UCSD-AML1 (cell line): ENCODE results near the gene NECAP2.
"Not testable (repeated sequence)": the region's sequence is repeated elsewhere in the genome, so short reads cannot be mapped to it uniquely, and the experiment has no call there.

Experiments
- DNase-seq: peaks from one replicate; lab custom pipeline; 2025; ENCODE audit not compliant: unreplicated experiment; lab: John Stamatoyannopoulos, UW

Gene NECAP2

DNA sequence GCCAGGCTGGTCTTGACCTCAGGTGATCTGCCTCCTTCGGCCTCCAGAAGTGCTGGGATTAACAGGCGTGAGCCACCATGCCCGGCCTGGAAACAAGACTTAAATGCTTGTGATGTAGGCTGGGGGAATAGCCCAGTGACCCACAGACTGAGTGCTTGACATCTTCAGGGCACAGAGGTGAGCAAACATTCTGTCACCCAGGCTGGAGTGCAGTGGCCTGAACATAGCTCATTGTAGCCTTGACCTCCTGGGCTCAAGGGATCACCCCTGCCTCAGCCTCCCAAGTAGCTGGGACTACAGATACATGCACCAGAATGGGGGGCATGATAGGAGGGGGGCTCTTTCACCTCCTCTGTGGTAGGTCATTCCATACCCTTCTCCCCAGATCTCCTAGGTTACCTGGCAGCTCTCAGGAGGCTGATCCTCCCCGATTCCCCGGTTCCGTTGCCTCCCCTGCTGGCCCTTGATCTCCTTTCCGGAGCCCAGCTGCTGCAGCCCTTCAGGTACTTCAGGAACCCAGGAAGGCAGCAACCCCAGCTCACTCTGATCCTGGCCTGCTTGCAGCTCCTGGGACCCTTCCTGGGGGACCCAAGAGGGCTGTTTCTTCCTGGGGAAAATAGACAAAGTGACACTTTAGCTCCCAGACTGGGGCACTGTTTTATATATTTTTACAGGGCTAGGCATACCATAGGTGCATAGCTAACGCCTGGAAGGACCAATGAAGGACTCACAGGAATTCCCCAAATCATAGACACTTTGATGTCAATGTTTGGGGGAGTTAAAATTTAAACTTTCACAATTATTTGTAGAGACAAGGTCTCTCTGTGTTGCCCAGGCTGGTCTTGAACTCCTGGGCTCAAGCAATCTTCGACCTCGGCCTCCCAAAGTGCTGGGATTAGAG, 15.1 kb upstream of the NECAP2 start:
- no peak for DNase-seq

DNA sequence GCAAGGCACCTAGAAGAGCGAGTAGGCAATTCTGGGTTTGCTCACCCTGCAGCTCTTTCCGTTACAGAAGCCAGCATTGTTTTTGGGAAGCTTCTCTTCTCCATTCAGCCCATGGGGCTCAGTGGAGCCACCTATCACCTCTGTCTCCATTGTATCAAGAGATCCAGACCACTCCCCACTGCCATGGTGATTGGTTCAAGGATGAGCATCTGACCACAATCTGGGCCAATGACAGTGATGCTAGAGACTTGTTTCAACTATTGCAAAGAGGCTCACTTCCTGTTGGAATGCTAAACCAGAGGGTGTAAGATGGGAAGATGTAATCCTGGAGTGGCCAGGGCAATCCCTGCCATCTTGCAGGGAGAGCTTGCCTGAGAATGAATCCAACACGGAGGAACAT, 9.9 kb upstream of the NECAP2 start:
- DNase-seq, result no peak

DNA sequence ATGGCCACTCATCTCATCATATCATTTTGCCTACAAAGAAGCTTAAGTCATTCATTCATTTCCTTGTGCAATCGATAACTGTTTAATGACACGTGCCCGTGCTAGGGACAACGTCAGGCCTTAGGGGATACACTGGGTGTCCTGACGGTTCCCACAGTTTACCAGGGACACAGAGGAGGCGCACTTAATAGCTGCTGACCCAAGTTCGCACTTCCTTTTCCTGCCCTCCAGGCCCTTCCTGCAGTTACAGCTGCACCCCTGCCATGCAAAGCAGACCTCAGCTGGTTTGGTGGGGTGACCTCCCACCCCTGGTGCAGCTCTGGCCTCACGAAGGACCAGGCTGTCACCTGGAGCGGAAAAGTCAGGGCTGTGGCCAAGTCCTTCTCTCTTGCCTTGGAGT, 7.5 kb upstream of the NECAP2 start:
- peak; percentile 30 for DNase-seq

DNA sequence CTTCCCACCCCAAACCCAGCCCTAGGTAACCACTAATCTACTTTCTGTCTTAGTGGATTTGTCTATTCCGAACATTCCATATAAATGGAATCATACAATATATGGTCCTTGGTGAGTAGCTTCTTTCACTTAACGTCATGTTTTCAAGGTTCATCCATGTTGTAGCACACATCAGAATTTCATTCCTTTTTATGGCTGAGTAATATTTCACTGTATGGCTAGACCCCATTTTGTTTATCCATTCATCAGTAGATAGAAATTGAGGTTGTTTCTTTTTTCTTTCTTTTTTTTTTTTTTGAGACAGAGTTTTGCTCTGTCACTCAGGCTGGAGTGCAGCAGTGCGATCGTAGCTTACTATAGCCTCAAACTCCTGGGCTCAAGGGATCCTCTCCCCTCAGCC, 6.5 kb upstream of the NECAP2 start:
- no peak for DNase-seq

DNA sequence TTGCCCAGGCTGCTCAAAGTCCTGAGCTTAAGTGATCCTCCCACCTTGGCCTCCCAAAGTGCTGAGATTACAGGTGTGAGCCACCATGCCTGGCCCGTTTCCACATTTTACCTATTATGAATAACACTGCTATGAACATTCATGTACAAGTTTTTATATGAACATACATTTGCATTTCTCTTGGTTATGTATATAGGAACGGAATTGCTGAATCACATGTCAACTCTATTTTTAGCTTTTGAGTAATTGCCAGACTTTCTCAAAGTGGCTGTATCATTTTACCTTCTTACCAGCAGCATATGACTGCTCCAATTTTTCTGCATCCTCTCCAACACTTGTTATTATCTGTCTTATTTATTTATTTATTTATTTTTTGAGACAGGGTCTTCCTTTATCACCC, 6.0 kb upstream of the NECAP2 start:
- DNase-seq, result no peak

DNA sequence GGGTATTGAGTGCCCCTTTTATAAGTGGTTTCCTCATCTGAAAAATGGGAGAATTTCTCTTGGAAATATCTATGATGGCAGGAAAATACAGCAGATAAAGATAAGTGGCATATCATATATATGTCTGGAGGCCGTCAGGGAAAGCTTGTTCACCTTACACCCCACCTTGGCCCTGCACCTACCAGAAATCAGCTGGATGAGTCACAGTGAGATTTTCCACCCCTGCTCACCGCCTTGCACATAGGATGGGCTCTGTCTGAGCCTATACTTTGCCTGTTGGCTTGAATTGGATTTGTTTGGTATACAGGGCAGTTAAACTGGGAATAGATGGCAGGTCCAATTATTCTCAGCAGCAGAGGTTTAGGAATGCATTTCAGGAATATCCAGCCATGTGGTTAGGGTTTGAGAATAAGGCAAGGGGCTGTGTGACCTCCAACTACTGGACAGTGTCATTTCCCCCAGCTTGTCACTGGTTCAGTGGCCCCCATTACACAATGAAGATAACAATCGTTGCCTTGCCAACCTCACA, 3.5 kb upstream of the NECAP2 start, which contains the start of gene SPATA21:
TSS of gene SPATA21 (minus strand) at position 479 of the 529 bp plus-strand sequence. CDS start 6,053 bp downstream, outside the sequence.
- no peak for DNase-seq

DNA sequence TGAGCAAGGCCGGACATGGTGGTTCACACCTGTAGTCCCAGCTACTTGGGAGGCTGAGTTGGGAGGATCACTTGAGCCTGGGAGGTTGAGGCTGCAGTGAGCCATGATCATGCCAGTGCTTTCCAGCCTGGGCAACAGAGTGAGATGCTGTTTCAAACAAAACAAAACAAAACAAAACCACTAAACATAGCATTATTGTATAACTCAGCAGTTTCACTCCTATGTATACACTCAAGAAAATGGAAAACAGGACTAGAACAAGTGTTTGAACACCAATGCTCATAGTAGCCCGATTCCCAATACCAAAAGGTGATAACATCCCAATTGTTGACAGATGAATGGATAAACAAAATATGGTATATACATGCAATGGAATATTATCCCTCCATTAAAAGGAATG, 2.0 kb upstream of the NECAP2 start:
- DNase-seq, result no peak

DNA sequence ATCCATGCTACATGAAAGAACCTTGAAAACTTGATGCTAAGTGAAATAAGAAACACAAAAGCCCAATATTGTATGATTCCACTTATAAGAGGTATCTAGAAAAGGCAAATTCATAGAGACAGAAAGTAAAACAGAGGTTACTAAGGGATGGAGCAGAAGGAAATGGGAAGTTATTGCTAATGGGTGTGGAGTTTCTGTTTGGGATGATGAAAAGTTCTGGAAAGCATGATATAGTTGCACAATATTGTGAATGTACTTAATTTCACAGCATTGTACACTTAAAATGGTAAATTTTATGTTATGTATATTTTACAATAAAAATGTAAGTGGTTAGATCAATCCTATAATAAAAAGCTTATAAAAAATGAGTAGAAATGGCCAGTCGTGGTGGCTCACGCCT, 1.6 kb upstream of the NECAP2 start:
- DNase-seq, result no peak

DNA sequence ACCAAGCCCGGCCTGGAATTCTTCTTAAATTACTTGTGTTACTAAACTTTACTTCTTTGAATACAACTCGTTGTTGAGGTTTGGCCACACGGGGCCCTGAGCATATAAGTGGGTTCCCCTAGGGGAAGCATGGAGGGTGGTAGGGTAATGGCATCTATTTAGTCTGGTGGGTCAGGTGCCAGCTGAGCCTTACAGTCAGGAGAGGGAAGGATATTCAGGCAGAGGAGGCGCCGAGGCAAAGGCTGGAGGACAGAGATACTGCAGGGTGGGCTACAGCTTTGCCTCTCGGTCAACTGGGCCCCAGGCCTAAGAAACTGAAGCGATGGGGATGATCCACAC, 424 bp upstream of the NECAP2 start:
- DNase-seq, result no peak

DNA sequence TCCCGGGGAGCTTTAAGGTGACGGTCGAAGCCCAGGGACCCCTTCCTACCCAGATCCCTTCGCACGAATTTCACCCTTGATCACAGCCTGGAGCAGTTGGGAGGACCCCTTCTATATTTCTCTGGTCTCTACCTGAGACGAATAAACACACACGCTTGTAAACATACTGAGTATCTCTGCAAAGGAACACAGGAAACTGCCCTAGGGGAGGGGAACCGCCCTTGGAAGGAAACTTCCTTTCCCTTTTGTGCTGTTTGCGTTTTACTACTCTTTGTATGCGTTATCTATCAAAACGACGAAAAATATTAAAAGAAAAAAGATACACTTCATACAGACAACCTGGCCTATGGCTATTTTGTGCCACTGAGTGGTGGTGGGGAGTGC, 750 bp downstream of the NECAP2 start:
- DNase-seq, result no peak

DNA sequence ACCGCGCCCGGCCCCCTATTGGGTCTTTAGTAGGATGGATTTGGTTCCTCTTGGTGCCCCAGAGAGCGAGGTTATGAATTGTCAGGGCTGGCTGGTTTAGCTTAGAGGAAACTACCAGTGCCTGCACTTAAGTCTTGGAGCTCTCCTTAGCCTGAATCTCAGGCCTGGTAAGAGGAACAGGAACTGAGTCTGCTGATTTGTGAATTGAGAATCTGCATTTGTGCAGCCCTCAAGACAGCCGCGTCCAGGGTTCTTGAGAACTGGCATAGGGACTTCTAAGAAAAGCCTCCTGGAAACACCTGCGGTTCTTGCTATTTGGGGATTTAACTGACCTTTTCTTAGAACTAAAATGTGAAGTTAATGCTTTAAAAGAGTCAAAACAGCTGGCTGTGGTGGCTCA, 1.7 kb downstream of the NECAP2 start:
- DNase-seq, result no peak

DNA sequence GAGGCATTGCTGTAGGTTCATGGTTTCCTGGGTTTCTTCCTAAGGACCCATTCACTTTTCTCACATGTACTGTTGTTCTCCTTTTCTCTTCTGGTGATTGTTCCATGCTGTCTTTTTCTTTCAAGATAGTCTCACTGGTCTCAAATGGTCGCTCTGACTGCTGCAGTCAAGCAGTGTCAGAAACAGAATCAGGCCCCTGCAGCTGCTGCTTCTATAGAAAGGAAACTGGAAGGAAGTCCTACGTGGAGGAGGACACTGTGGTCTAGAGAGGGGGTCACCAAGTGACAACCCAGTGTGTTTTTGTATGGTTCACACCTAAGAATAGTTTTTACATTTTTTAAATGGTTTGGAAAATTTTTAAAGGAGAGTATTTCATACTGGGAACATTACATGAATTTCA, 2.4 kb downstream of the NECAP2 start:
- DNase-seq, result peak; percentile 20

DNA sequence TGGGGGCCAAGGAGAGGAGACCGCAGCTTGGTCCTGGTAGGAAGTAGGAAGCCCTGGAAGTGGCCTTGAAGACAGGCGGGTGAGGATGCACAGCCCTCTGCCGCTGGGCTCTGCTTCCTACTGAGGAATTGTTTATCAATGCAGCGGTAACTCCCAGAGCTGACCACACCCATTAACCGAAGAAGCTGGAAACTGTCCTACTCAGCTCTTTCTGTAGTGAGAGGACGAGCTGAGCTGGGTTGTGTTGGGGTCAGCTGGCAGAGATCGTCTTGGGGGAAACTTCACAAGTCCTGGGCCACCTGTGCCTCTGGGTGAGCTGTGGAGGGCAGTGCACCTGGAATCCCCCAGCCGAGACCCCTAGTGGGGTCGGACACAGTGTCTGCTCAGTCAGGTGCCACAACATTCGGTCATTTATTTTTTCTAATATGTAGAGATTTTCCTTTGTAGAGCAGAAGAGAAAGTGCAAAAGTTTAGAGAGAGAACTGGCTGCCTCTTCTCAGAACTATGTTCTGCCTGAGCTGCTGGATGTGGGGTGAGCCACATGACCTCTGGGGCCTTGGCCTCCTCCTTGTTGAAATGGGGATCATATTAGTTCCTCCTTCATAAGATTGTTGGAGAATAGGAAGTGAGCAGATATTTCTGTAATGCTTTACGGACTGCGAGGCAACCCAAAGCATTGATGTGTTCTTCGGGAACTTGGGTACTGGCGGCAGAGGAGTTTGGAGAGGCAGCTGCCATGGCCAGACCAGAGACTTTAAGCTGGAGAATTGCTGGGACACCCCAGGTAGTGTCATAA, 3.6 kb downstream of the NECAP2 start:
- DNase-seq, result no peak

DNA sequence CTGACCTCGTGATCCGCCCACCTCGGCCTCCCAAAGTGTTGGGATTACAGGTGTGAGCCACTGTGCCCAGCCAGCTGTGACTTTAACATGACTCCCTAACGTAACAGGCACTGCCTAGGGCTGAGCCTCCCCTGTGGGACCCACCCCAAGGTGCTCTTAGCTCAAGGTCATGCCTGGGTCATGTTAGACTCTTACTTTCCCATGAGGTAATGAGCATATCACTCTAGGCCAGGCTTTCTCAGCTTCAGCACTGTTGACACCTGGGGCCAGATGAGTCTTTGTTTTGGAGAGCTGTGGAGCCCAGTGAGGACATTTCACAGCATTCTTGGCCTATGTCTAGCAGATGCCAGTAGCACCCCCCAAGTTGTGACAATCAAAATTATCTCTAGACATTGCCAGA, 4.5 kb downstream of the NECAP2 start:
- DNase-seq, result no peak

DNA sequence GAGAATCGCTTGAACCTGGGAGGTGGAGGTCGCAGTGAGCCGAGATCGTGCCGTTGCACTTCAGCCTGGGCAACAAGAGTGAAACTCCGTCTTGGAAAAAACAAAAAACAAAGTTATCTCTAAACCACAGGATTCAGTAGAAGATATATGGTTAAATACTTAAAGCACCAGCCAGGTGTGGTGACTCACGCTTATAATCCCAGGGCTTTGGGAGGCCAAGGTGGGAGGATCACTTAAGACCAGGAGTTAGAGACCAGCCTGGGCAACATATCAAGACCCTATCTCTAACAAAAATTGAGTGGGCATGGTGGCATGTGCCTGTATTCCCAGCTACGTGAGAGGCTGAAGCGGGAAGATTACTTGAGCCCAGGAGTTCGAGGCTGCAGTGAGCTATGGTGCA, 5.6 kb downstream of the NECAP2 start:
- DNase-seq, result no peak

DNA sequence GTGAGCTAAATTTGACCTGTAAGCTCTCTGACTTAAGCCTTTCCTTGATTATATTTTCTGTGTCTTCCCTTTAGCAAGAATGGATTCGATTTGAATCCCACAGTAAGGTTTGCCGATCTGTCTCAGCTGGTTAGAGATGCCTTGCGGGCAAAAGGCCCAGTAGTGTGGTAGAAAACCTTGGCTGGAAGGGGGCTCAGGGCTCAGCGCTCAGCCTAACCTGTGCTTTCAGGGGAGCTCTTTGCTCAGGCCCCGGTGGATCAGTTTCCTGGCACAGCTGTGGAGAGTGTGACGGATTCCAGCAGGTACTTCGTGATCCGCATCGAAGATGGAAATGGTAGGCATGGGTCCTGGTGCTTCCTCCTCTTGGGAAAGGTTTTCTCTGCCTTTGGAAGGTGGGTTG, 7.1 kb downstream of the NECAP2 start:
- DNase-seq, result no peak

DNA sequence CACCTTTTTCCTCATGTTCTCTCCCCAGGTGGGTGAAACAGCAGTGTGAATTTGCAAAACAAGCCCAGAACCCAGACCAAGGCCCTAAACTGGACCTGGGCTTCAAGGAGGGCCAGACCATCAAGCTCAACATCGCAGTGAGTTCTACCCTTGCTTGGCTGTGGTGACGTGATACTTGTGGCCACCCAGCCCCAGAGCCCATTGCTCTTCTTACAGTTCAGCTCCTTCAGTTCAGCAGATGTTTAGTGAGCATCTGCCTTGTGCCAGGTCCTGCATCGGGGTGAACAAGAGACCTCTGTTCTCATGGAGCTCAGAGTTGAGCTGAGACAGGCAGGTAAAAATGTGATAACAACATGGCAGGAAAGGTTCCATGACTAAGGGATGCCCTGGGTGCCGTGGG, 8.5 kb downstream of the NECAP2 start:
- DNase-seq, result no peak

DNA sequence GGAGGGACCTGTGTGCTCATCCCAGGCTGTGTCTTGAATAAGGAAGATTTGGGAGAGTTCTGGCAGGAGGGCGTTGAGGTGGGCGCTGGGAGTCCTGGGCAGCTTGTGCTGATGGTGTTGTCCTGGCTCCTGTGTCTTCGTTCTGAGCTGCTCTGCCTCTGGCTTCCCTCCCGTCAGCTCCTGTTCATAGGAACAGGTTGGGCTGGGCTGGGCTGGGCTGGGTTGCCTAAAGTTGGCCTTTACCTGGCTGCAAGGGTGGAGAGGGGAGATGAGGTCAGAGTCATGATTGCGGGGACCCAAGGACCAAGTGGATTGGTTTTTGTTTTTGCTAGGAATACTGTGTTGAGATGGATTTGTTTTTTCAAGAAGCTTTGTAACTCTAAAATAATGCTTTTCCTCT, 9.1 kb downstream of the NECAP2 start:
- DNase-seq, result no peak

DNA sequence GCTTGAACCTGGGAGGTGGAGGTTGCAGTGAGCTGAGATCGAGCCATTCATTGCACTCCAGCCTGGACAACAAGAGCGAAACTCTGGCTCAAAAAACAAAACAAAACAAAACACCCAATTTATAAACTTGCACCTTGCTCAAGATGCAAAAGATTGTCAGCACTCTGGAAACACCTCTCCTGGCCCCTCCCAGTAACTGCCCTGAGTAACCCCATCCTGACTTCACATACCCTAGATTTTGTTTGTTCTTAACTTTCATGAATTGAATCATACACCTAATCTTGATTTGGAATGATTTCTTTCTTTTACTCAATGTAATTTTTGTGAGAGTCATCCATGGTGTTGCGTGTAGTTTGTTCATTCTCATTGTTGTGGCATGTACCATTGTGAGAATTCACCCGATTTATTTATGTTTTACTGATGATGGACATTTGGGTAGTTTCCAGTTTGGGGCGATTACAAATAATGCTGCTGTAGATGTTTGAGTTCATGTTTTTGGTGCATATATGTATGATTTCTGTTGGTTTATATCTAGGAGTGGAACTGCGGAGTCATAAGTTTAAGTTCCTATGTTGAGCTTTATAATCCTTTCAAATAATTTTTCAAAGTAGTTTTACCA, 10.4 kb downstream of the NECAP2 start:
- no peak for DNase-seq

DNA sequence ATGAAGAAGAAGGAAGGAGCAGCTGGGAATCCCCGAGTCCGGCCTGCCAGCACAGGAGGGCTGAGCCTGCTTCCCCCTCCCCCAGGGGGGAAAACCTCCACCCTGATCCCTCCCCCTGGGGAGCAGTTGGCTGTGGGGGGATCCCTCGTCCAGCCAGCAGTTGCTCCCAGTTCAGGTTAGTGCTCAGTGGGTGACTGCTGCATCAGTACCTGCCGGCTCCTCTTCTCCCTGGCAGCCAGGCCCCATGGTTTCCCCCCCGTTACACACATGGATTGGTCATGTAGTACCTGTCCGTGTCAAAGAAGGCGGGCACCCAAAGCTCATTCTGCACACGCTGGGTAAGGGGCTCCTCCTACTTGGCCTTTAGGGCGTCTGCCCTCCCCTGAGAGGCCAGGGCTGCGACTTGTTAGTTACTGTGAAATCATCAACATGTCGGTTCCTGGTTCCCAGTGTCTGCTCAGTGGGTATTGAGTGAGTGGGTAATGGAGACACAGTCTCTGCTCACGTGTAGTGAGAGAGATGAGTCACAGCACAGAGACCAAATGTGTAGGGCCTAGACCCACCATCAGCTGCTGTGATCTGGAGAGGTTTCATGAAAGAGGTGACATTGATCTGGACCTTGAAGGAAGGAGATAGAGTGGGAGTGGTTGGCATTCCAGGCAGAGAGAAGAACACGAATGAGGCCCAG, 11.5 kb downstream of the NECAP2 start:
- DNase-seq, result no peak

DNA sequence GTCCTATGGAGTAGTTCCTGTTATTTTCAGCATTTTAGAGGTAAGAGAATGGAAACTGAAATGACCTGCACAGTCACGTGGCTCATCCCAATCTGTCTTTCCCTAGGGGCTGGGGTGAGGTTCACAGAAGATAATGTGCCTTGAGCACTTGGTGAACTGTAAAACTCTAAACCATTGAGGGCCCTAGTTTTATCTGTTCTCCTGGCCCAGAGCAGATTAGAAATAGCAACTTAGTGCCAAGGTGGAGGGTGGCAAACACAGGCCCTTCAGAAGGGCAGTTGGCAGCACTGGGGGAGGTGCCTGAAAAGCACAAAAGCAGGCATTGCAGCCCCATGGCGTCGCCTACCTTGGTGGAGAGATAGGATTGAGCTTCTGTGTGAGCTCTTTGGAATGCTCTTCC, 14.4 kb downstream of the NECAP2 start:
- not testable (repeated sequence) for DNase-seq
